ENCODE results near the gene GNAZ. TPM values are rescaled to one million over a fixed set of nuclear protein-coding genes. Genes with fewer than 3 reads are reported as not detected.

GNAZ gene
- total RNA-seq, 1 donor from 2014 or later = 3.9 TPM

GRCh38 chr22:23069502-23070357 is 589 bp upstream of the GNAZ start:
- Mint-ChIP-seq H3K27ac (ENCODE audit: unreplicated experiment) (peak overlapping the region; percentile 54), H3K36me3 (ENCODE audit: low read depth) (no peaks in the 10 kb centered on the region), H3K9me3 (ENCODE audit: low read depth) (no peaks in the 10 kb centered on the region), H3K4me1 (ENCODE audit: low read depth) (peaks cover 14% of the 10 kb centered on the region), H3K27me3 (ENCODE audit: low read depth) (peaks cover 3% of the 10 kb centered on the region), H3K4me3 (ENCODE audit: unreplicated experiment) (peak overlapping the region; percentile 77)
- no peak for TF ChIP-seq CTCF (IDR thresholded peaks at IDR 0.05)
- peak; percentile 96 for DNase-seq (ENCODE audit: low spot score)

GRCh38 chr22:23071230-23072076 is 1.1 kb downstream of the GNAZ start:
- no peak for TF ChIP-seq CTCF (IDR thresholded peaks at IDR 0.05)
- peaks cover 14% of the 10 kb centered on the region for H3K4me1 Mint-ChIP-seq (ENCODE audit: low read depth)
- H3K27me3 Mint-ChIP-seq (ENCODE audit: low read depth) = no peaks in the 10 kb centered on the region
- H3K9me3 Mint-ChIP-seq (ENCODE audit: low read depth) = no peaks in the 10 kb centered on the region
- H3K36me3 Mint-ChIP-seq (ENCODE audit: low read depth) = no peaks in the 10 kb centered on the region
- H3K4me3 Mint-ChIP-seq (ENCODE audit: unreplicated experiment) = peak overlapping the region; percentile 61
- no peak overlapping the region for H3K27ac Mint-ChIP-seq (ENCODE audit: unreplicated experiment)
- DNase-seq (ENCODE audit: low spot score) = peak; percentile 61

- H3K4me1 Mint-ChIP-seq (ENCODE audit: low read depth) = peaks cover 14% of the 10 kb centered on the region
- peak; percentile 62 for DNase-seq (ENCODE audit: low spot score)
- H3K9me3 Mint-ChIP-seq (ENCODE audit: low read depth) = no peaks in the 10 kb centered on the region
- no peak overlapping the region for H3K4me3 Mint-ChIP-seq (ENCODE audit: unreplicated experiment)
- no peak for TF ChIP-seq CTCF (IDR thresholded peaks at IDR 0.05)
- H3K27ac Mint-ChIP-seq (ENCODE audit: unreplicated experiment) = no peak overlapping the region
- no peaks in the 10 kb centered on the region for H3K27me3 Mint-ChIP-seq (ENCODE audit: low read depth)
- H3K36me3 Mint-ChIP-seq (ENCODE audit: low read depth) = no peaks in the 10 kb centered on the region
Observed at GRCh38 chr22:23072077-23072910, 2.0 kb downstream of the GNAZ start.

GRCh38 chr22:23072911-23073491 is 2.7 kb downstream of the GNAZ start:
- peaks cover 14% of the 10 kb centered on the region for H3K4me1 Mint-ChIP-seq (ENCODE audit: low read depth)
- TF ChIP-seq CTCF (IDR thresholded peaks at IDR 0.05) = no peak
- H3K36me3 Mint-ChIP-seq (ENCODE audit: low read depth) = no peaks in the 10 kb centered on the region
- H3K9me3 Mint-ChIP-seq (ENCODE audit: low read depth) = no peaks in the 10 kb centered on the region
- H3K27ac Mint-ChIP-seq (ENCODE audit: unreplicated experiment) = no peak overlapping the region
- DNase-seq (ENCODE audit: low spot score) = peak; percentile 54
- H3K4me3 Mint-ChIP-seq (ENCODE audit: unreplicated experiment) = no peak overlapping the region
- H3K27me3 Mint-ChIP-seq (ENCODE audit: low read depth) = no peaks in the 10 kb centered on the region
